ENCODE data around the gene TRDN.
"Not testable (repeated sequence)": the region's sequence is repeated elsewhere in the genome, so short reads cannot be mapped to it uniquely, and the experiment has no call there.

TRDN gene

DNA sequence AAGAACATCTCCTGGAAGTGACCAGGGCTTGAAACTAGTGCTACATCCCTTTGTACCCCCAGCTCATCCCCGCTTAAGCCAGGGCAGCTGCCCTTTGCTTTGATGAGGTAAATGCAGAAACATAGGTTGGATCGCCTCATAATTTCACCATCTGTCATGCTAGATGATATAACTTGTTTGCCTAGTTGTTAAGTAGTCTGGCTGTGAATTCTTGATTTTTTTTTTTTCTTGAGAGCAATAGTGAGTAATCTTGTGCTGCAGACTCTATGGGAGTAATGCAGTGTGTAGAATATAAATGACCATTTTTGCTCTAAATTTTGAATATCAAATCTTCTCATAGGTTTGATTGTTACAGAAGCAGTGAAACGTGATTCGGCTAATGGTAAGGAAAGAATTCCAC lies 4.1 kb downstream of the TRDN start:
- no peak for DNase-seq (ENCODE audit: low spot score)

DNA sequence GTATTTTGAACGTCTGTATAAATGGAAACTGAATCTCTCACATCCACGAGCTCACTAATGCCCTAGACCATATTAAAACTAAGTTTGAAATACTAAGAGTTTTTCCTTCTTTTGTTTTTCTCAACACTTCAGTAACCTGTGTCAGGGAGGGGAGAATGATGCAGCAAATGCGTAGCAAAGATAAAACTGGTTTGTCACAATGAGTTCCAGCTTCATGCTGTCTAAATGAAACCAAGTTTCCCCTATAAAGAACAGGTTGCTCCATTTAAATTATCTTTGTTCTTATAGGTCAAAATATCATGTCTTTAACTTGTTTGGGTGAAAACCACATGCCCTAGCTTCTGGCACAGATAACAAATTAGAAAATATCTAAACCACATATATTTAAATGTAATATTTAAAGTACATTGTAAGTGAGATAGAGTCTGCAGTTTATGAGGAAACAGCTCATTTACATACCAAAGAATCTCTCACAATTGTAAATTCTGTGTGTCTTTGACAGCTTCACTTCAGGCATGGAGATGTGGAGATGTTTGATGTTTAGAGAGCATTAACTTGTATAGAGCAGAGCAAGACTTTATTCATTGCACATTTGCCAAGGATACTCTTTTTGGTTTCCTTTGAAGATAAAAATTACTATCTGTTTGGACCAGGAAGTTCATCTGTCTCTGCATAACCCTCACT lies 7.3 kb downstream of the TRDN start:
- DNase-seq (ENCODE audit: low spot score): no peak

DNA sequence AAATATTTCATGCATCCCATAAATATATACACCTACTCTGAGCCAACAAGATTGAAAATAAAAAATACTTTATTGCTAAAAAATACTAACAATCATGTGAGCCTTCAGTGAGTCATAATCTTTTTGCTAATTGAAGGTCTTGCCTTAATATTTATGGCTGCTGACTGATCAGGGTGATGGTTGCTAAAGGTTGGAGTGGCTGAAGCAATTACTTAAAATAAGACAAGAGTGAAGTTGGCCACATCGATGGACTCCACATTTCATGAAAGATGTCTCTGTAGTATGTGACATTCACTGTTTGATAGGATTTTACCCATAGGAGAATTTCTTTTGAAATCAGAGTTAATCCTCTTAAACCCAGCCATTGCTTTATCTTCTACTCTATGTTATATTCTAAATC lies 11.1 kb downstream of the TRDN start:
- DNase-seq (ENCODE audit: low spot score): no peak

DNA sequence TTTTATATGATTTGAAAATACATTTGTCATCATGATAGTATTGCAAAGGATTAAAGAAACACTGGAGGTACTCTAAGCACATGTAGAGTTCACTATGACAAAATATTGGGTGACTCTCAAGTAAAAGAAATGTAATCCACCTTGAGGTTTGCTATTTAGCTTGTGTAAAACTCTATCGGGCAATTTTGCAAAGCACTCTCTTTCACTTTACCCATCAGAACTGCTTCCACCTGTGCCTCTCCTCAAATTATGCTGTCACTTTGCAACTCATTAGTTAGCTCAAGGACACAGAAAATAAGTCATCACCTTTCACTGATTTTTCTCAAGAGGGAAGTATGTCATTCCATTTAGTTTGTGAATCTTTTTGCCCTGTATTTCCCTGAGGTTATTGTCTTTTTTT lies 14.0 kb downstream of the TRDN start:
- no peak for DNase-seq (ENCODE audit: low spot score)

DNA sequence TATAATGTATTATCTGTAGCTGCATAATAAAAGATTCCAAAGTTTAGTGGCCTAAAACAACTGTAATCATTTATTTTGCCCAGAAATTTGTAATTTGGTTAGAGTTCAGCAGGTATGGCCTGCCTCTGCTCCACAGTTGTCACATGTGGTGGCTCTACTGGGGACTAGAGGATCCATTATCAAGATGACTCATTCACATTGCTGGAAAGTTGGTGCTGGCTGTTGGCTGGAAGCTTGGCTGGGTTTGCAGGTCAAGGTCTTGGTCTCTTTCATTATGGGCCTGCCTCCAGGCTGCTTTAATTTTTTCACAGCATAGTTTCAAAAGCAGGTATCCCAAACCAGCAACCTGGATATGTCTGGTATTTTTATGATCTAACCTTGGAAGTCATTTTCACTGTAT lies 17.6 kb downstream of the TRDN start:
- no peak for DNase-seq (ENCODE audit: low spot score)

DNA sequence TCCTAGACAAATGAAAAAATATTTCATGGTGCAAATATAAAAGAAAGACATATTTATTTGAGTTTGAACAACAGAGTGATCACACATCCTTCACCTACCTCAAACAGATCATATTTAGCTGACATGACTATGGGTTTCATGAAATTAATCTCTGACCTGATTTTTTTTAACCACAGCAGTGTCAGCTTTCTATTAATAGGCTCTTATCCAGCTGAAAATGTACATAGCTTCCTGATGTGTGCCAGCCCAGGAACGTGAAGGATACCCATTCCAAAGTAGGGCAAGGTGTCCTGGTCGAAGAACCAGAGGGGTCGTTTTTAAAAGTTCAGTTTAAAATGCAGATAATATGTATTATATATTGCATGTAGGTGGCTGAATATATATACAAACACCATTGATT lies 19.8 kb downstream of the TRDN start:
- DNase-seq (ENCODE audit: low spot score): no peak

DNA sequence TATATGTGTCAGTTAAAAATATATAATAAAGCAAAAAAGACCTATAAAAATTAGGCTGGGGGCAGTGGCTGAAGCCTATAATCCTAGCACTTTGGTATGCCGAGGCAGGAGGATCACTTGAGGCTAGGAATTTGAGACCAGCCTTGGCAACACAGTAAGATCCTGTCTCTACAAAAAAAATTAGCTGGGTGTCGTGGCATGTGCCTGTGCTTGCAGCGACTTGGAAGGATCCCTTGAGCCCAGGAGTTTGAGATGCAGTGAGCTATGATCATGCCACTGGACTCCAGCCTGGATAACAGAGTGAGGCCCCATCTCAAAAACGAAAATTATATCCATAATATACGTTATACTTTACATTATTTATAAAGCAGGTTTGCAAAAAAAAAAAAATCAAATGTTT lies 20.7 kb downstream of the TRDN start:
- no peak for DNase-seq (ENCODE audit: low spot score)

DNA sequence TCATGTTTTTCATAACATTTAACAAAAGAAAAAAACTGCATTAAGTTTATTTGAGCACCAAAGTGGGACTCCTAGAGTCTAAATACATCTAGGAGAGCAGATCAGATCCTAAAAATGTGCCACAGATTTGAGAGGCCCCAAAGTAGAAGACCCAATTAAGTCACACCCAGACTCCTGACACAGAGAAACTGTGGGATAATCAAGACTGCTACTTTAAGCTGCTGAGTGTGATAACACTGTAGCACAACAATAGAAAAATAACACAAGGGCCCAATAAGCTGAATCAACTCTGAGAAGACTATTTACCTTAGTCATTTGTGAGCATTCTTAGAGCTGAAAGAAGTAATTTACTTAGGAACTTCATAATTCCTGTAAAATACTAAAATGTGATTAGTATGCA lies 26.0 kb downstream of the TRDN start:
- DNase-seq (ENCODE audit: low spot score): no peak

DNA sequence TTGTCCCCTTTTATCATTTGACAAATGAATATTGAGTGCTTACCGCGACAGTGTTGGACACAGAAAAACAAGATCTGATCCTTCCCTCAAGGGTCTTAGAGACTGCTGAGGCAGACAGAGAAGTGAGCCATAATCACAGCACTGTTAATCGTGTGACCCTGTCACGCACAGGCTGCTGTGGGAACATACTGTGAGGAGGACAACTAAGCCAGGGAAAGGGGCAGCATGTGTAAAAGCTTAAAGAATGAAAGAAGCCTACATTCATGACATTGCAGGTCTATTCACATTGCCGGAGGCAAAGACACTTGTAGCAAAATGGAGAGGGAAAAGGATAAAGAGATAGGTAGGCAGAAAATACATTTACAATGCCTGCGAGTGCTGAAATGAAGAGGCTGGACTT lies 32.7 kb downstream of the TRDN start:
- no peak for DNase-seq (ENCODE audit: low spot score)

DNA sequence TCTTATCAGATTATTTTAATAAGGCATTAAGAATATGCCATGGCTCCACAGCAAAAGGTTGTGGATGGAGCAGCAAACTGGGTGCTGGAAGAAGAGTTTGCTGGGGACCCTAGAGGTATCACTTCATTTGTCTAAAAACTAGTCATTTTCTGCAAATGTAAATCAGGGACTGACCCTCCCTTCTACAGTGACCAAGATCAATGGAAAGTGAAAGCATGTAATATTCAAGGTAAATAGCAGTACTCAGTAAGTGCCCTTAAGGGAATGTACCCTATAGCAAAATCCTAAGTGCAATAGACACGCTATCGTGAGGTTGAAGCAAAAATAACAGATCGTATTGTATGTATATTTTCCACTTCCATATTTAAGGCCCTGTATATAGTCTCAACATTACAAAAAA lies 38.7 kb downstream of the TRDN start:
- DNase-seq (ENCODE audit: low spot score): no peak

DNA sequence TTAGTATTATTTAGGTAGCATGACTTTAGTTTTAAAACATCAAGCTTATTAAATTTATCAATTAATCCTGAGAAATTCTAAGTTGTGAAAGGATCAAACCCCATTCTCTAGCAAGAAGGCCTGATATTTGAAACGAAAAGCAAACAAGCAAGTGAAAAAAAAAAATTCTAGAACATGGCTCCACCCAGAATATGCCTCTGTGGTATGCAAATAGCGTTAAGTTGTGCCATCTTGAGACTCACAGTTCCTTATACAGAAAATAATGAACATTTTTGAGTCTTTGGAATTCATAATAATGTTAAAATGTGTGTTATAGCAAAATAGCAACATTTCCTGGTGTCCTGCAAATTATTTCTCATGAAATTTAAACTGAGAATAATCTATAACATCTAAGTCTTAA lies 42.0 kb downstream of the TRDN start:
- DNase-seq (ENCODE audit: low spot score): no peak

DNA sequence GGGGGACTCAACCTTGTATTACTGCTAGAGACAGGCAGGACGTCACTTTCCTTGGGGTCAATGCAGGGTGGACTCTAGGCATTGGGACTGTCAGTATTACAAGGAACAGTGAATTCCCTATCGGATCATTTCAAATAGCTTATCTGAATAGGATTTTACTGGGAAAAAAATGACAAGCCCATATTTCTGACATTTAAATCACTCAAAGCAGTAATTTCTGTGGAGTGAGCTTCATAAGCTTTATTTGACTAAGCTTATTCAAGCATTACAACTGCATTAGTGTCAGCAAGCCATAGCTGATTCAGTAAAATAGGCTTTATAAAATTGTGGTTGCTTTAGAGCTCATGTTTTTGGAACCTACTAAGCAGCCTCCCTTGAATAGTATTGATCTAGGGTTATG lies 44.3 kb downstream of the TRDN start:
- DNase-seq (ENCODE audit: low spot score): no peak

DNA sequence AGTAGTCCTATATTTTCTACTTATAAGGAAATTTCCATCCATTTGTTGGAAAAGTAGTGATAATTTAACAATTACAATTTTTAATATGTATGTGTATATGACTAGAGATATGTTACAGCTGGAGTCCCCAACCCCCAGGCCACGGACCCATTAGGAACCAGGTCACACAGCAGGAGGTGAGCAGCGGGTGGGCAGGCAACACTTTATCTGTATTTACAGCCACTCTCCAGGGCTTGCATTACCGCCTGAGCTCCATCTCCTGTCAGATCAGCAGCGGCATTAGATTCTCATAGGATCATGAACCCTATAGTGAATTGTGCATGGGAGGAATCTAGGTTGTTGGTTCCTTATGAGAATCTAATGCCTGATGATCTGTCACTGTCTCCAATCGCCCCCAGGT lies 46.8 kb downstream of the TRDN start:
- DNase-seq (ENCODE audit: low spot score): no peak

DNA sequence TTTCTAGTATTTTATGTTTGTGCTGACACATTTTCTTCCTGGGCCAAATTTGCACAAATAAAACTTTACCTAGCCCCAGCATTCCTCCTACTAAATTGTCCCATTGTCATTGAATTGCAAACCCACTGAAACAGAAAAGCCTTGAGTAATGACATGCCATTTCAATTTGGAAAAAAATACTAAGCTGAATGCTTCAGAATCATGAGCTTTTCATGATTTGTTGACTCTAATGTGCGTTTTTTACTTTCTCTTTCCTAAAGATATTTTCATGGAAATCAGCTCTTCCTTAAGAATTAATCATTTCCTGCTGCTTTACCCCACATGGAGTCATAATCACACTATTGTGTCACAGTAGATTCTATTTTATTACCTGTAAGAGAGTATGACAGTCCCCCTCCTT lies 47.4 kb downstream of the TRDN start:
- no peak for DNase-seq (ENCODE audit: low spot score)

DNA sequence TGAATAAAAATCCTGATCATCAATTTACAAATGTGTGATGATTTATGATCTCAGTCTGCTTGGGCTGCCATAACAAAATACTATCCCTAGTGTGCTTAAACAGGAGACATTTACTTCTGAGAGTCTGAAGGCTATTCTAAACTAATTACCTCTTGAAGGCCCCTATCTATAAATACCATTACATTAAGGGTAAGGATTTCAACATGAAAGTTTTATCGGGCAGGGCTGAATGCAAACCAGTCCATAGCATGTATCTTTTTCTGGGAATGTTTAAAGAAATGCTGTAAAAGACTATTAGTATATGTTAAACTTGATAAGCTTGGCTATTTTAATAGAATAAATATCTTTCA lies 48.2 kb downstream of the TRDN start:
- no peak for DNase-seq (ENCODE audit: low spot score)

DNA sequence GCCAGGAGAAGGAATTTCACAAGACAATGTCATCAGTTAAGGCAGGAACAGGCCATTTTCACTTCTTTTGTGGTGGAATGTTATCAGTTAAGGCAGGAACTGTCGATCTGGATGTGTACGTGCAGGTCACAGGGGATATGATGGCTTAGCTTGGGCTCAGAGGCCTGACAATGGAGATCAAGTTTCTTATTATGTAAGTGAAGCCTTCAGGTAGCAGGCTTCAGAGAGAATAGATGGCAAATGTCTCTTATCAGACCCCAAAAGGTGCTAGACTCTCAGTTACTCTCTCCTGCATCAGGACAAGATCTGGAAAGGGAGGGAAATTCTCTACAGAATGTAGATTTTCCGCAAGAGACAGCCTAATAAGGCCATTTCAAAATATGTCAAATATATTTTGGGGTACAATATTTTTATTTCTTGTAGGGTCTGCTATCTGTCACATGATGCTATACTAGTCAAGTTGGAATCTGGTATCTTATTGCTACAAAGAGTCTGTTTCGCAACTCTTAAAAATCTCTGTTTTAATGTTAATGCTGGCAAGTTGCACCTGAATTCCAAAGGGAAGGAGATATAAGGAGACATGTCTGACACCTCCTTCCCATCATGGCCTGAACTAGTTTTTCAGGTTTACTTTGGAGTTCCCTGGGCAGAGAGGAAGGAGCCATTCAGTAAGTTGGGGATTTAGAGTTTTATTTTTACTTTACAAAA lies 48.8 kb downstream of the TRDN start:
- no peak for DNase-seq (ENCODE audit: low spot score)

DNA sequence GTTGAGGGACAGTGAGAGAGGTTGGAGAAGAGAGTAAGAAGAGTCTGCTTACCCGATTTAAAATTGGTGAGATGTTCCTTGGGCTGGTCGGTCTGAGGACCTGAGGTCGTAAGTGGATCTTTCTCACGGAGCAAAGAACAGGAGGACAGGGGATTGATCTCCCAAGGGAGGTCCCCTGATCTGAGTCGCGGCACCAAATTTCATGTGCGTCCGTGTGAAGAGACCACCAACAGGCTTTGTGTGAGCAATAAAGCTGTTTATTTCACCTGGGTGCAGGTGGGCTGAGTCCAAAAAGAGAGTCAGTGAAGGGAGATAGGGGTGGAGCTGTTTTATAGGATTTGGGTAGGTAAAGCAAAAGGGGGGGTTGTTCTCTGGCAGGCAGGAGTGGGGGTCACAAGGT lies 49.3 kb downstream of the TRDN start:
- not testable (repeated sequence) for DNase-seq (ENCODE audit: low spot score)

DNA sequence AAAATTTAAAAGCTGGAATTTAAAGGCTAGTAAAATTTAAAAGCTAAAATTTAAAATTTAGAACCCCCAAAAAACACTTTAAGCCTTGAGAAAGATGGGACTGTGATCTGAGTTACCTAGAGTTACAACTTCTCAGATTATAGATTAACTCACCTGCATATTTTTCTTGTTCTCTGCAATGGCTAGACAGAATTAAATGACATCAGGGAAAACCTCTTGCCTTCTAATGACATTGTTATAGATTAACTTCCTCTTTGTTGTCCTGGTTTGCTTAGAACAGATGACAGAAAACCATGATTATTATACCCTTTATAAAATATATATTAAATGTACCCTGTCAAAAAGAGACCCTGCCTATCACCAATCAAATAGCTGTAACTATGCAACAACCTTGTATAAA lies 56.4 kb downstream of the TRDN start:
- DNase-seq (ENCODE audit: low spot score): no peak

DNA sequence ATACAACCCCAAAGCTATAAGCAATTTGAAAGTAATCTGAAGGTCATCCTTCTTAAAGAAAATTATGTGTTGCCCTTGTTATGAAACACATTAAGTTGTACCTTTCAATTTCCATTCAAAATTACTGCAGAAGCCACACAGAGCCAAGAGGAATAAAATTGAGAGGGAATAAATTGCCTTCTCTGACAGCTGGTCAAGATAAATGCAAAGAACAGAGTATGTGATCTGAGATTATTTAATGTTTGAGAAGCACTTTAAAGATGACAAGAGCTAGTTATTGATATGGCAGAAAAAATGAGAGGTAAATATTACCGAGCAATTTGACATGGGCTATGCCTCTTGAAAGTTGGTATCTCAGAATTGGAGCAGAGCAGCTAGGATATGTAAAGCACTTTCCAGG lies 61.6 kb downstream of the TRDN start:
- DNase-seq (ENCODE audit: low spot score): no peak

DNA sequence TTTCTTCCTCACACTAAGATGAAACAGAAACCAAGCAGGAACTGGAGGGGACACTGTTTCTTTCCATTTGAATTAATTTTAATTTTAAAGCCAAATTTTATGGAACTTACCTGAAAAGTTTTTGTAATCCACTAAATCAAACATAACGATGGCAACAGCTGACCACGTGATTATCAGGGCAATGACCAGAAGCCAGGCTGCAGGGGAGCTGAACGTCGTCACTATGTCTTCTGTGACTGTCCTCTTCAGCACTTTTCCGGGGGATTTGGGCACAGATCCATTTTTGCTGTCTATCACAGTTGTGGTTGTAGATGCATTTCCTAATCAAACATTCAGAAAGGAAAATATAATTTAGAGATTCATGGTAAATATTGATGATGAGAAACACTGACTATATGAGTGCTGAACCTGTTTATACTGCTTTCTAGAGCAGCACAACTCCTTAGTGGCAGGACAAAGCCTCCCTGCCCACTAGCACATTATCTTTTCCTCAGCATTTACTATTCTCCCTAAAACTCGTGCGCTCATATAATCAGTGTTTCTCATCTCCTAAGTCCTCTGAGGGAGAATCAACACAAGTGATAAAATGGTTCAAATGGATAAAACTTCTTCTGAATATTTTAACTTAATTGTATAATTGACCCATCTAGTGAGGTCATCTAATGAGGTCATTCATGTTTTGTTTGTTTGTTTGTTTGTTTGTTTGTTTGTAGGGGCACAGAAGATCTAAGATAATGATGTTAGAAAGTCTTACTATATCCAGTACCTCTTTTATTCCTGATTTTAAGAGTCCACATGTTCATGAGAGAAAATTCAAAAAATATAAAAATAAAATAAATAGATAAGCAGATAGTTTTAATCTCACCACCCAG lies 65.7 kb downstream of the TRDN start:
- DNase-seq (ENCODE audit: low spot score): no peak

DNA sequence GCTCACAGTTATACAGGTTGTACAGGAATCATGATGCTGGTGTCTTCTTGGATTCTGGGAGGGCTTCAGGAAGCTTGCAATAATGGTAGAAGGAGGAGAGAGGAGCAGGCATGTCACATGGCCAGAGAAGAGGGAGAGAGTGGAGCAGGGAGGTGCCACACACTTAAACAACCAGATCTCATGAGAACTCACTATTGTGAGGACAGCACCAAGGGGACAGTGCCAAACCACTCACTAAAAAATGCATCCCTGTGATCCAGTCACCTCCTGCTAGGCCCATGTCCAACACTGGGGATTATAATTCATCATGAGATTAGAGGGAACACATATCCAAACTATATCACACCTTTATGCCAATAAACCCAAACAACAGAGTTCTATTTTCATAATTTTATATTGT lies 67.2 kb downstream of the TRDN start:
- no peak for DNase-seq (ENCODE audit: low spot score)

DNA sequence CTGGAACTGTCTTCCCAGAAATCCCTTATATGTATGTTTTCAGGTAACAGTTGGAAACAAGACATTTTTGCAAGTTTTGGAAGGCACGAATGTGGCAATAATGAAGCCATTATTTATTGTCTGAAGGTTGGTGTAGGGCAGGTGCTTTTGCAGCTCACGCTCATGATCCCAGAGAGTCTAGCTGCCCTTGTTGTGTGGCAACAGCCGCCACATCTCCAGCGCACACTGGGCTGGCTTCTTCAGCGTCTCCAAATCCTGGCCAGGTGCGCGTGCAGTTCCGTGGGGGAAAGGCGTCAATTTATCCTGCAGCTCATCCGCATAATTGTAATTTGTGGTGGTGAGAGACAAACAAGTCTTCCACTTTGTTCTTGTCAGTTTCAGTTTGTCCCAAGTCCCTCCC lies 71.2 kb downstream of the TRDN start:
- DNase-seq (ENCODE audit: low spot score): no peak

DNA sequence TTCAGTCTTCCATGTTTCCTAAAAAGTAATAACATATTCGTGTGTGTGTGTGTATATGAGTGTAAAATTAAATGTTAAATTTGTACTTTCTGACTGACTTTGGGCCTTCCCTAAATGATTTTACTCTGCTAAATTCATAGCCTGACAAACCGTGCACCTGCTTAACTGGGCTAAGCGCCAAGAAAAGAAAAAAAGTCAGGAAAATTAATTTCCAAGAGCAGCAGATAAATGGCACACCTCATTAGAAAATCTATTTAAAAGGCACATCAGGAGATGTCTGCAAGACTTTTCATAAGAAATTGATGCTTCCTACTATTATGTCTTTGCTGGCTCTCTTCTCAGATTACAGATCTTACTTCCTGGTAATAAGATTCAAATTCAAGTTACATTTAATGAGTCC lies 72.4 kb downstream of the TRDN start:
- no peak for DNase-seq (ENCODE audit: low spot score)
